Thyroid gland (tissue), 4 donors: Measurements from ENCODE around the gene ALDH7A1. TPM values are rescaled to one million over a fixed set of nuclear protein-coding genes. Genes with fewer than 3 reads are reported as not detected.

Source experiments
- DNase-seq, 2 donors: peaks; one replicate each; pipeline ENCODE4 v3.0.0-alpha.2; 2019
- H3K27ac ChIP-seq, 3 donors: fragments of 200-600 bp; sonication (generic); 1 replicate in 2 of 3; 2 replicates in 1 of 3; pipeline ENCODE4 v1.5.1; 2016 to 2019; ENCODE audit warnings: mild to moderate bottlenecking in 1 of 3, moderate library complexity in 1 of 3
- H3K27me3 ChIP-seq: fragments of 200-600 bp; sonication (generic); one replicate; pipeline ENCODE4 v1.5.1; 2019
- H3K36me3 ChIP-seq, 2 donors: fragments of 200-600 bp; sonication (generic); one replicate each; pipeline ENCODE4 v1.5.1; 2016 to 2019
- H3K4me1 ChIP-seq, 2 donors: fragments of 200-600 bp; sonication (generic); one replicate each; pipeline ENCODE4 v1.5.1; 2017 to 2019
- H3K4me3 ChIP-seq, 3 donors: fragments of 200-600 bp; sonication (generic); replicated peaks in 1 of 3; 1 replicate in 2 of 3; 2 replicates in 1 of 3; pipeline ENCODE4 v1.5.1; 2016; ENCODE audit warnings: mild to moderate bottlenecking in 1 of 3
- H3K9me3 ChIP-seq: fragments of 200-600 bp; sonication (generic); one replicate; pipeline ENCODE4 v1.5.1; 2017
- CTCF ChIP-seq, 6 experiments: fragments of 200-600 bp in 3 of 6; fragments of 450-650 bp in 3 of 6; sonication (generic) in 3 of 6; IDR thresholded peaks; one replicate each; pipeline ENCODE4 v1.5.1; 2016 to 2019; ENCODE audit warnings: antibody characterized with exemption in 6 of 6, mild to moderate bottlenecking in 2 of 6, inconsistent platforms in 1 of 6, moderate library complexity in 1 of 6
- POLR2A ChIP-seq, 2 donors: fragments of 450-650 bp; IDR thresholded peaks; one replicate each; pipeline ENCODE4 v1.6.1; 2017; ENCODE audit warnings: antibody characterized with exemption in 2 of 2, mild to moderate bottlenecking in 2 of 2, moderate library complexity in 1 of 2
- WGBS, 2 donors: methylation state at CpG; one replicate each; pipeline ENCODE4 v1.1.5; 2017; 5-methylcytosine and 5-hydroxymethylcytosine counted together
- intact Hi-C: fragments of 100-400 bp; cut with DNase I; formaldehyde crosslinking; loops from one replicate; pipeline ENCODE4 v1.15.1; 2023
- total RNA-seq, 4 donors: library from RNA; depleted of rRNA; stranded (reverse); fragments of >200 nt; gene quantifications; one replicate each; pipeline ENCODE4 v1.2.3, GENCODE V29; 2016

ALDH7A1 gene
- total RNA-seq, 4 donors from 2014 or later, result 25.3 to 57.3 (median 41.5) TPM

GRCh38 chr5:126488443-126489065, 106.5 kb downstream of the ALDH7A1 start:
- no peak for DNase-seq
- no peaks in the 10 kb centered on the region for H3K27me3 ChIP-seq
- no peak overlapping the region for H3K4me3 ChIP-seq
- 78 to 80% methylated on average over 7 of the region's 7 CpGs for WGBS, 2 donors
- H3K27ac ChIP-seq, result peak overlapping the region; percentile 22 to 72 (median 69)
- TF ChIP-seq POLR2A (IDR thresholded peaks at IDR 0.05), result no peak
- TF ChIP-seq CTCF (IDR thresholded peaks at IDR 0.05), result no peak
- no peaks in the 10 kb centered on the region for H3K9me3 ChIP-seq
- H3K36me3 ChIP-seq, result peaks cover 73 to 83% of the 10 kb centered on the region in 2 donors
- peaks cover 7 to 24% of the 10 kb centered on the region in 2 donors for H3K4me1 ChIP-seq
- intact Hi-C loops, result no loop called here

- peak overlapping the region in 2 of 3 donors; percentile 69 to 72 for H3K27ac ChIP-seq
- H3K4me3 ChIP-seq, result no peak overlapping the region
- peaks cover 0 to 24% of the 10 kb centered on the region in 2 donors for H3K4me1 ChIP-seq
- TF ChIP-seq POLR2A (IDR thresholded peaks at IDR 0.05), result no peak
- TF ChIP-seq CTCF (IDR thresholded peaks at IDR 0.05), result no peak
- H3K9me3 ChIP-seq, result no peaks in the 10 kb centered on the region
- no peaks in the 10 kb centered on the region for H3K27me3 ChIP-seq
- intact Hi-C loops, result no loop called here
- DNase-seq, result no peak
- peaks cover 73 to 79% of the 10 kb centered on the region in 2 donors for H3K36me3 ChIP-seq
Measured at GRCh38 chr5:126487596-126487995, 107.4 kb downstream of the ALDH7A1 start.

GRCh38 chr5:126486332-126486731, 108.7 kb downstream of the ALDH7A1 start:
- 84 to 92% methylated on average over 3 of the region's 3 CpGs for WGBS, 2 donors
- Histone ChIP-seq H3K9me3 (no peaks in the 10 kb centered on the region), H3K4me3 (no peak overlapping the region), H3K27me3 (no peaks in the 10 kb centered on the region), H3K4me1 (peaks cover 0 to 24% of the 10 kb centered on the region in 2 donors), H3K27ac (peak overlapping the region in 2 of 3 donors; percentile 34 to 48), H3K36me3 (peaks cover 70 to 78% of the 10 kb centered on the region in 2 donors)
- TF ChIP-seq CTCF (IDR thresholded peaks at IDR 0.05) (no peak), POLR2A (IDR thresholded peaks at IDR 0.05) (no peak)
- intact Hi-C loops, result no loop called here
- DNase-seq, result no peak

GRCh38 chr5:126484253-126484652, 110.8 kb downstream of the ALDH7A1 start:
- Histone ChIP-seq H3K4me3 (no peak overlapping the region), H3K27ac (no peak overlapping the region), H3K36me3 (peaks cover 67 to 74% of the 10 kb centered on the region in 2 donors), H3K27me3 (no peaks in the 10 kb centered on the region), H3K4me1 (peaks cover 0 to 14% of the 10 kb centered on the region in 2 donors), H3K9me3 (no peaks in the 10 kb centered on the region)
- intact Hi-C loops, result no loop called here
- 91 to 94% methylated on average over 2 of the region's 2 CpGs for WGBS, 2 donors
- TF ChIP-seq CTCF (IDR thresholded peaks at IDR 0.05) (no peak), POLR2A (IDR thresholded peaks at IDR 0.05) (no peak)
- DNase-seq, result no peak

- Histone ChIP-seq H3K27me3 (no peaks in the 10 kb centered on the region), H3K4me1 (peaks cover 0 to 17% of the 10 kb centered on the region in 2 donors), H3K9me3 (no peaks in the 10 kb centered on the region), H3K4me3 (no peak overlapping the region), H3K36me3 (peaks cover 63 to 73% of the 10 kb centered on the region in 2 donors), H3K27ac (peak overlapping the region in 2 of 3 donors; percentile 25 to 51)
- no peak for DNase-seq
- intact Hi-C loops, result no loop called here
- TF ChIP-seq CTCF (IDR thresholded peaks at IDR 0.05) (no peak), POLR2A (IDR thresholded peaks at IDR 0.05) (no peak)
- WGBS, 2 donors, result 59 to 70% methylated on average over 3 of the region's 3 CpGs
Measured at GRCh38 chr5:126483156-126483555, 111.9 kb downstream of the ALDH7A1 start.
